GM12891 (cell line): ENCODE results near the gene FBXL13.

ENCODE experiments used
- PAX5 ChIP-seq: IDR thresholded peaks from 2 replicates; pipeline ENCODE4 v1.6.1; 2011; ENCODE audit warnings: low read length, moderate library complexity, mild to moderate bottlenecking; ENCODE audit not compliant: insufficient read depth, severe bottlenecking
- POLR2A ChIP-seq: IDR thresholded peaks from 2 replicates; pipeline ENCODE4 v1.6.1; 2011; ENCODE audit warnings: low read depth, low read length, control low read depth
- POLR2AphosphoS5 ChIP-seq: IDR thresholded peaks from 2 replicates; pipeline ENCODE4 v1.6.1; 2011; ENCODE audit warnings: low read depth, low read length, control low read depth
- POU2F2 ChIP-seq: IDR thresholded peaks from 2 replicates; pipeline ENCODE4 v1.6.1; 2011; ENCODE audit warnings: low read depth, mild to moderate bottlenecking, control low read depth, low read length, moderate library complexity
- SPI1 ChIP-seq: IDR thresholded peaks from 2 replicates; pipeline ENCODE4 v1.6.1; 2011; ENCODE audit warnings: low read depth, low read length, control low read depth
- TAF1 ChIP-seq: IDR thresholded peaks from 2 replicates; pipeline ENCODE4 v1.6.1; 2011; ENCODE audit warnings: low read depth, low read length, control low read depth

DNA sequence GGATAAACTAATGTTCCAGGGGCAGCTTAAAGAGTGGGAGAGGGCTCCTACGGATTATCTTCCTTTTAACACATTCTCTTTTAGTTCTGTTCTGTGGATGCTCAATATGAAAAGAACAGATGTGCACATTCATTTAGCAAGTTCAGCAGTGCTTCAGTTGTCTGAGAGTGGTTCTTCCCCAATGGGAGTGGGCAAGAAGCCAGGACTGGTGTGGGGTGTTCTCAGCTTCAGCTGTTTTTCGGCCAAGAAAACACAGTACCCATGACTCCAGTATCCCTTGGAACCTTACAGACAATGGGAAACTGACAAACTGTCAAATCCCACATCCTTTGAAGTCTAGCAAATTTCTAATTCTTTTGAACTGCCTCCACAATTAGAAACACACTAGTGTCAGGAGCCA lies 233.3 kb downstream of the FBXL13 start:
- TF ChIP-seq POLR2A (no peak), POLR2AphosphoS5 (no peak), TAF1 (no peak), SPI1 (no peak), PAX5 (no peak), POU2F2 (no peak)
